ENCODE data around the gene VKORC1. TPM values are rescaled to one million over a fixed set of nuclear protein-coding genes. Genes with fewer than 3 reads are reported as not detected.

Gene VKORC1
- total RNA-seq, 2 experiments from 2014 or later, result 19.0 to 19.2 TPM

DNA sequence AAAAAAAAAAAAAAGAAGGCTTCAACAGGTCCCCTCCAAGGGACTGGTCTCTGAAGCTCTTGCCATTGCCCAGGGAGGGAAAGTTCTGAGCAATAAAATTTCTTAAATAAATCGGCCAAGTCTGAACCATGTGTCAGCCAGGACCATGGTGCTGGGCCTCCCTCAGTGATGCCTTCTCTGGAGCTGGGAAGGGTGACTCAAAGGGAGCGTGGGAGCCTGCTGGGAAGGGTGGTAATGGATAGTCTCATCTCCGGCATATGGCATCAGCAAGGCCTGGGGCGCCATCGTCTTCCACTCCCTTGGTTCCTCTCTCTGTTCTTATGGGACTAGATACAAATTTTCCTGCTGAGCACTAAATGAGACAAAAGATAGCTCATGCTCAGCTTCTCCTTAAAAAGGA, 2.3 kb downstream of the VKORC1 start:
- TF ChIP-seq CTCF (IDR thresholded peaks at IDR 0.05), result no peak
- Histone ChIP-seq H3K27me3 (ENCODE audit: control insufficient read depth in 1 of 2, insufficient read depth in 2 of 2, low read length in 2 of 2) (no peaks in the 10 kb centered on the region), H3K9me3 (ENCODE audit: control insufficient read depth in 1 of 2, insufficient read depth in 1 of 2, low read length in 2 of 2) (no peaks in the 10 kb centered on the region), H3K4me1 (ENCODE audit: insufficient read depth, low read length) (peaks cover 31% of the 10 kb centered on the region), H3K4me3 (ENCODE audit: low read length) (no peak overlapping the region), H3K36me3 (ENCODE audit: insufficient read depth, low read length) (peaks cover 18% of the 10 kb centered on the region), H3K27ac (ENCODE audit: low read depth in 1 of 2, low read length in 2 of 2) (no peak overlapping the region)
- Mint-ChIP-seq H3K9me3 (no peaks in the 10 kb centered on the region), H3K4me3 (peak overlapping the region; percentile 63), H3K27me3 (no peaks in the 10 kb centered on the region), H3K36me3 (ENCODE audit: low read depth) (peaks cover 26% of the 10 kb centered on the region), H3K27ac (peak overlapping the region; percentile 83), H3K4me1 (ENCODE audit: low read depth) (peaks cover 34% of the 10 kb centered on the region)
- intact Hi-C loops (cut with DNase I, micrococcal nuclease), result no loop called here
- ChIA-PET POLR2A (interaction anchor here (0.6 to 4.6 kb wide), 3 partner anchors 8 to 131 kb away, joined by 3 to 35 read pairs (median 4); partner anchors contain the start of genes ZNF646 and ZNF668), CTCF (interaction anchor here (1.3 kb wide), 1 partner anchor 50 kb away, joined by 3 read pairs; no protein-coding TSS in a partner anchor)
- DNase-seq (no peak), ATAC-seq (ENCODE audit: poor library complexity) (no peak)

DNA sequence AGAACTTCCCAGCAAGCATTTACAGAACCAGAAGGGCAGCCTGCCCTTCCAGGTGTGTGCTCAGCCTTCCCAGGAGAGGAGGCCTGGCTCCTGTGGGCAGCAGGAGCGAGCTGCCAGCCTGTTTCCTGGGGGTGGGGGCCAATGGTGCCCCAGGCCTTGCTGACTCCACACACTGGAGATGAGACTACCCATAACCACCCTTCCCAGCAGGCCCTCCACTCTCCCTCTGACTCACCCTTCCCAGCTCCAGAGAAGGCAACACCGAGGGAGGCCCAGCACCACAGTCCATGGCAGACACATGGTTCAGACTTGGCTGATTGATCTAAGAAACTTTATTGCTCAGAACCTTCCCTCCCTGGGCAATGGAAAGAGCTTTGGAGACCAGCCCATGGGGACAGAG, 4.1 kb downstream of the VKORC1 start:
- no peak overlapping the region for H3K4me3 Mint-ChIP-seq
- peaks cover 30% of the 10 kb centered on the region for H3K4me1 Mint-ChIP-seq (ENCODE audit: low read depth)
- Histone ChIP-seq H3K27me3 (ENCODE audit: control insufficient read depth in 1 of 2, insufficient read depth in 2 of 2, low read length in 2 of 2) (no peaks in the 10 kb centered on the region), H3K27ac (ENCODE audit: low read depth in 1 of 2, low read length in 2 of 2) (no peak overlapping the region), H3K4me1 (ENCODE audit: insufficient read depth, low read length) (peaks cover 26% of the 10 kb centered on the region), H3K4me3 (ENCODE audit: low read length) (no peak overlapping the region), H3K9me3 (ENCODE audit: control insufficient read depth in 1 of 2, insufficient read depth in 1 of 2, low read length in 2 of 2) (no peaks in the 10 kb centered on the region), H3K36me3 (ENCODE audit: insufficient read depth, low read length) (peaks cover 24% of the 10 kb centered on the region)
- intact Hi-C loops (cut with DNase I, micrococcal nuclease), result no loop called here
- ChIA-PET CTCF (no interaction called here), POLR2A (no interaction called here)
- no peak for TF ChIP-seq CTCF (IDR thresholded peaks at IDR 0.05)
- no peak for DNase-seq
- no peaks in the 10 kb centered on the region for H3K9me3 Mint-ChIP-seq
- H3K27me3 Mint-ChIP-seq, result no peaks in the 10 kb centered on the region
- ATAC-seq (ENCODE audit: poor library complexity), result no peak
- H3K36me3 Mint-ChIP-seq (ENCODE audit: low read depth), result peaks cover 28% of the 10 kb centered on the region
- no peak overlapping the region for H3K27ac Mint-ChIP-seq

GRCh38 chr16:31089199-31089598, 5.4 kb downstream of the VKORC1 start:
- intact Hi-C loops (cut with DNase I, micrococcal nuclease), result no loop called here
- Histone ChIP-seq H3K4me3 (ENCODE audit: low read length) (no peak overlapping the region), H3K27ac (ENCODE audit: low read depth in 1 of 2, low read length in 2 of 2) (no peak overlapping the region), H3K9me3 (ENCODE audit: control insufficient read depth in 1 of 2, insufficient read depth in 1 of 2, low read length in 2 of 2) (no peaks in the 10 kb centered on the region), H3K36me3 (ENCODE audit: insufficient read depth, low read length) (peaks cover 27% of the 10 kb centered on the region), H3K27me3 (ENCODE audit: control insufficient read depth in 1 of 2, insufficient read depth in 2 of 2, low read length in 2 of 2) (no peaks in the 10 kb centered on the region), H3K4me1 (ENCODE audit: insufficient read depth, low read length) (peaks cover 17% of the 10 kb centered on the region)
- ATAC-seq (ENCODE audit: poor library complexity) (no peak), DNase-seq (no peak)
- Mint-ChIP-seq H3K9me3 (no peaks in the 10 kb centered on the region), H3K4me3 (no peak overlapping the region), H3K27me3 (no peaks in the 10 kb centered on the region), H3K4me1 (ENCODE audit: low read depth) (peaks cover 21% of the 10 kb centered on the region), H3K36me3 (ENCODE audit: low read depth) (peaks cover 27% of the 10 kb centered on the region), H3K27ac (no peak overlapping the region)
- CTCF ChIA-PET, result no interaction called here
- TF ChIP-seq CTCF (IDR thresholded peaks at IDR 0.05), result no peak
- POLR2A ChIA-PET, result no interaction called here

Measured in CD4-positive, alpha-beta T cell (primary cell).